SK-N-SH (cell line): ENCODE data around the gene VASN. TPM values are rescaled to one million over a fixed set of nuclear protein-coding genes. Genes with fewer than 3 reads are reported as not detected.

ENCODE experiments used
- CTCF ChIA-PET: fragments of 300-600, 350-600 bp; formaldehyde crosslinking; extraction: SDS; loops from one replicate; lab custom pipeline; 2021; lab: Yijun Ruan, JAX
- POLR2A ChIA-PET: fragments of 350-600 bp; sonication (Branson Sonifier 250); formaldehyde crosslinking; extraction: SDS; loops from one replicate; lab custom pipeline; 2020; ENCODE audit warnings: antibody characterized with exemption, inconsistent platforms; lab: Yijun Ruan, JAX
- DNase-seq: peaks from one replicate; pipeline ENCODE4 v3.0.0; 2012
- H2AFZ ChIP-seq: fragments of 200-600 bp; sonication (generic); 2 replicates; pipeline ENCODE4 v1.8.1; 2016; ENCODE audit warnings: antibody characterized with exemption, mild to moderate bottlenecking, low read depth
- H3F3A ChIP-seq: fragments of 200-600 bp; sonication (generic); replicated peaks from 2 replicates; pipeline ENCODE3; 2016; ENCODE audit warnings: antibody characterized with exemption, mild to moderate bottlenecking; ENCODE audit not compliant: insufficient read depth
- H3K27ac ChIP-seq, 2 experiments: fragments of 200-500 bp in 1 of 2; fragments of 200-600 bp in 1 of 2; sonication (Bioruptor generic) in 1 of 2; sonication (generic), shearing (Covaris generic) in 1 of 2; 2 replicates each; pipeline versions ENCODE4 v1.5.1 to v1.6.1; 2014 to 2016; ENCODE audit warnings: low read depth in 2 of 2, inconsistent platforms in 1 of 2, low read length in 1 of 2, mild to moderate bottlenecking in 1 of 2, mixed read lengths in 1 of 2
- H3K27me3 ChIP-seq: fragments of 200-600 bp; sonication (generic), shearing (Covaris generic); 2 replicates; pipeline ENCODE4 v1.6.1; 2016; ENCODE audit warnings: mixed run types; ENCODE audit not compliant: insufficient read depth
- H3K36me3 ChIP-seq, 2 experiments: fragments of 200-500 bp in 1 of 2; fragments of 200-600 bp in 1 of 2; sonication (Bioruptor generic) in 1 of 2; sonication (generic) in 1 of 2; replicated peaks in 1 of 2; 2 replicates each; pipeline versions ENCODE3 to v1.5.1; 2014 to 2016; ENCODE audit warnings: low read length in 1 of 2, mild to moderate bottlenecking in 1 of 2; ENCODE audit not compliant: insufficient read depth in 2 of 2, control insufficient read depth in 1 of 2
- H3K4me1 ChIP-seq, 2 experiments: fragments of 200-500 bp in 1 of 2; fragments of 200-600 bp in 1 of 2; sonication (Bioruptor generic) in 1 of 2; sonication (generic), shearing (Covaris generic) in 1 of 2; 2 replicates each; pipeline versions ENCODE4 v1.5.1 to v1.6.1; 2014 to 2016; ENCODE audit warnings: low read depth in 1 of 2, low read length in 1 of 2, mixed run types in 1 of 2; ENCODE audit not compliant: insufficient read depth in 2 of 2, control insufficient read depth in 1 of 2
- H3K4me2 ChIP-seq: fragments of 200-600 bp; sonication (generic), shearing (Covaris generic); 2 replicates; pipeline ENCODE4 v1.6.1; 2017; ENCODE audit warnings: mixed run types
- H3K4me3 ChIP-seq, 2 experiments: fragments of 200-500 bp in 1 of 2; fragments of 200-600 bp in 1 of 2; sonication (Bioruptor generic) in 1 of 2; sonication (generic), shearing (Covaris generic) in 1 of 2; 2 replicates each; pipeline versions ENCODE4 v1.5.1 to v1.8.1; 2014 to 2016; ENCODE audit warnings: low read depth in 2 of 2, inconsistent platforms in 1 of 2, low read length in 1 of 2, mild to moderate bottlenecking in 1 of 2, mixed read lengths in 1 of 2, moderate library complexity in 1 of 2
- H3K79me2 ChIP-seq: fragments of 200-600 bp; sonication (generic); 2 replicates; pipeline ENCODE4 v1.8.1; 2017; ENCODE audit warnings: mild to moderate bottlenecking; ENCODE audit not compliant: insufficient read depth
- H3K9ac ChIP-seq: fragments of 200-600 bp; sonication (generic); 2 replicates; pipeline ENCODE4 v1.6.1; 2017; ENCODE audit warnings: mixed run types
- H3K9me2 ChIP-seq: fragments of 200-600 bp; sonication (generic); 2 replicates; pipeline ENCODE4 v1.6.1; 2017; ENCODE audit warnings: mixed run types
- H3K9me3 ChIP-seq: fragments of 200-600 bp; sonication (generic); 2 replicates; pipeline ENCODE4 v1.6.1; 2017; ENCODE audit warnings: mixed run types, mild to moderate bottlenecking, moderate library complexity
- H4K20me1 ChIP-seq: fragments of 200-600 bp; sonication (generic); 2 replicates; pipeline ENCODE4 v1.6.1; 2017; ENCODE audit warnings: mild to moderate bottlenecking, mixed run types; ENCODE audit not compliant: insufficient read depth
- ELF1 ChIP-seq: IDR thresholded peaks from 2 replicates; pipeline ENCODE4 v1.4.0; 2012
- FOXM1 ChIP-seq: IDR thresholded peaks from 2 replicates; pipeline ENCODE4 v1.4.0; 2012; ENCODE audit warnings: low read depth, mild to moderate bottlenecking
- NFIC ChIP-seq: IDR thresholded peaks from 2 replicates; pipeline ENCODE4 v1.4.0; 2012; ENCODE audit warnings: borderline replicate concordance
- RXRA ChIP-seq: IDR thresholded peaks from 2 replicates; pipeline ENCODE4 v1.4.0; 2012; ENCODE audit warnings: low read depth, mild to moderate bottlenecking, borderline replicate concordance
- SIN3A ChIP-seq: IDR thresholded peaks from 2 replicates; pipeline ENCODE4 v1.6.1; 2012; ENCODE audit warnings: low read depth, mild to moderate bottlenecking, low read length, moderate library complexity, borderline replicate concordance
- TCF12 ChIP-seq: IDR thresholded peaks from 2 replicates; pipeline ENCODE4 v1.4.0; 2012
- TEAD4 ChIP-seq: IDR thresholded peaks from 2 replicates; pipeline ENCODE4 v1.4.0; 2012; ENCODE audit warnings: mild to moderate bottlenecking, borderline replicate concordance; ENCODE audit not compliant: insufficient read depth
- WGBS: methylation state at CpG from one replicate; pipeline ENCODE4 v1.1.6; 2017; ENCODE audit warnings: low lambda C conversion rate; 5-methylcytosine and 5-hydroxymethylcytosine counted together
- polyA plus RNA-seq, 3 experiments: library from polyadenylated mRNA; depleted of rRNA; stranded (reverse); fragments of >200 nt; gene quantifications; 2 replicates each; pipeline ENCODE4 v1.2.3, GENCODE V29; 2012
- TF ChIP-seq, protein P1 (sequence below): IDR thresholded peaks from 2 replicates; pipeline ENCODE4; 2012
- TF ChIP-seq, protein P2 (sequence below): IDR thresholded peaks from 2 replicates; pipeline ENCODE4 v1.4.0; 2012; ENCODE audit warnings: low read depth
- TF ChIP-seq, protein P3 (sequence below): fragments of 150-350 bp; IDR thresholded peaks from 2 replicates; pipeline ENCODE4 v1.6.1; 2016; ENCODE audit warnings: mild to moderate bottlenecking, low read depth, low read length

The VASN gene
- polyA plus RNA-seq, 1 of the 3 experiments (the other 2 are of a cell fraction) = 37.4 TPM

DNA sequence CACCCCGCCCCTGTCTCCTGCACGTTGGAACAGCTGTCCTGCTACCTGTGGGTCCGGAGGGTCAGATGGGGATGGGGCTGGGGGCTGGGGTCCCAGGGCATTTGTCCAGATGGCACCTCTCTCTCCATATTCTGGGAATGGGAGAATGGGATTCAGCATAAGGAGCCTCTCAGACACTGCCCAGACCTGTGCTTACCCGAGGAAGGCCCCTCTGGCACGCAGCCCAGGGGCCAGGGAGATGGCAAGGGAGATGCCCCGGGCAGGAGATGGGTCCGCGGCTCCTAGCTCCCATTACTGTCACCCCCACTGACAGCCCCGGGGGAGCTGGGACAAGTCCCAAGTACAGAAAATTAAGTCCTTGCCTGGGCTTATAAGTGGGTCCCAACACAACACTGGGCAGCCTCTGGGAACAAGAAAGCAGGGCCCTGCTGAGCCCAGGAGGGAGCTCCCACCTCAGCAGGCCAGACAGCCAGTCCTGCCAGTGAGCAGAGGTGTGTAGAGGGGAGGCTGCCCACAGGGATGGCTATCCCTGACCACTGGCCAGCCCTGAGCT is 1.8 kb downstream of the VASN start:
- Histone ChIP-seq H3K4me2 (peak overlapping the region; percentile 91), H3K9me3 (no peaks in the 10 kb centered on the region), H3K36me3 (peaks cover 0 to 4% of the 10 kb centered on the region in 2 experiments), H3K79me2 (peaks cover 61% of the 10 kb centered on the region), H3K27me3 (no peaks in the 10 kb centered on the region), H3K9ac (peak overlapping the region; percentile 64), H3K27ac (peak overlapping the region; percentile 83), H4K20me1 (peaks cover 40% of the 10 kb centered on the region), H3K4me3 (peak overlapping the region; percentile 77 to 92), H2AFZ (no peak overlapping the region), H3K9me2 (no peaks in the 10 kb centered on the region), H3F3A (peaks cover 20% of the 10 kb centered on the region), H3K4me1 (peaks cover 48 to 82% of the 10 kb centered on the region in 2 experiments)
- DNase-seq = peak; percentile 77
- ChIA-PET POLR2A (interaction anchor here (0.6 to 3.4 kb wide), 8 partner anchors 8 to 117 kb away, joined by 3 to 28 read pairs (median 4); no protein-coding TSS in a partner anchor), CTCF (interaction anchor here (0.9 to 32.1 kb wide), 8 partner anchors 8 to 120 kb away, joined by 4 to 558 read pairs (median 7); no protein-coding TSS in a partner anchor)
- TF ChIP-seq TCF12 (peak; percentile 2; the same call in 1 of the 2 replicates), ELF1 (no peak), NFIC (peak; percentile 55), RXRA (peak; percentile 65; the same call in 1 of the 2 replicates)
- 0% methylated on average over 5 of the region's 9 CpGs for WGBS

DNA sequence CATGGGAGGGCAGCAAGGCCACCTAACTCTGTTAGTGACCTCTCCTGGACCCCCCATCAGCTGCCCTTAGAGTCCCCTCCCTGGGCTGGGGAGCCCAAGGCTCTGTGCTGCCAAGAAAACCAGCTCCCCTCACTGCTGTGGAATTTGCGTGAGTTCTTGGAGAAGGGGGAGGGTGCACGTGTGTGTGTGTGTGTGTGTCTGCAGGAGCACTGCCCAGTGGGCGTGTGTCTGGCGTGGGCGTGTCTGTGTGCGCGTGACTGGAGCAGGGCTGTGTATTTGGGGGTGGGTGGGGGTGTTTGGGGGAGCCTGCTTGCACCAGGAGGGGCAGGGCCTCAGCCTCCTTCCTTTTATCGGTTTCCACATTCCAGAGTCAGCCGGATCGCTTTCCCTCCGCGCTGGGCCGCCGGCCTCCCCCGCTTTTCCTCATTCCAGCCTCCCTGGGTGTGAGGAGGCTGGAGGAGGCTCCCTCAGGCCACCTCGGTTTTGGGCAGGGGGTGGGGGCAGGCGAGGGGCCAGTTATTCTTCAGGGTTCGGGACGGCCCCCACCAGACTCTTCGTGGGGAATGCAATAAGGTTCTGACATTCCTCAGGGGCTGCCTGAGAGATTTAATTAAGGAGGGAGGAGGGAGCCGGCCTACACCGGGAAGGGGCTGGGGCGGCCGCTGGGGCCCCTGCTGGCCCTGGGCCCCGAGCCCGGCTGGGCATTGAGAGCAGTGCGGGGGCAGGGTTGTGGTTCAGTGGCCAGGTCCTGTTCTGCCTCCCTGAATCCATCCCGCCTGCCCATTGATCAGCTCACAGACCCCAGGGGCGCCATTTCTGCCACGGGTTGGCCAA is 2.5 kb downstream of the VASN start:
- Histone ChIP-seq H3K4me3 (peak overlapping the region; percentile 77 to 92), H4K20me1 (peaks cover 43% of the 10 kb centered on the region), H3K9me2 (no peaks in the 10 kb centered on the region), H3K36me3 (peaks cover 0 to 4% of the 10 kb centered on the region in 2 experiments), H3K9me3 (no peaks in the 10 kb centered on the region), H3K27ac (peak overlapping the region; percentile 83), H2AFZ (no peak overlapping the region), H3K79me2 (peaks cover 68% of the 10 kb centered on the region), H3F3A (peaks cover 20% of the 10 kb centered on the region), H3K4me2 (peak overlapping the region; percentile 91), H3K27me3 (no peaks in the 10 kb centered on the region), H3K4me1 (peaks cover 42 to 82% of the 10 kb centered on the region in 2 experiments), H3K9ac (peak overlapping the region; percentile 64)
- 8% methylated on average over 26 of the region's 30 CpGs for WGBS
- ChIA-PET POLR2A (interaction anchor here (0.6 to 3.4 kb wide), 7 partner anchors 7 to 117 kb away, joined by 3 to 28 read pairs (median 4); no protein-coding TSS in a partner anchor), CTCF (interaction anchor here (1.1 to 32.1 kb wide), 10 partner anchors 15 to 120 kb away, joined by 4 to 558 read pairs (median 6); no protein-coding TSS in a partner anchor)
- TF ChIP-seq TEAD4 (0 out of 2 replicates have a peak, but pooled peaks have one; percentile 63), FOXM1 (no peak), TCF12 (peak; percentile 36; the same call in 1 of the 2 replicates), SIN3A (peak; percentile 32; the same call in 1 of the 2 replicates), NFIC (peak; percentile 69), RXRA (peak; percentile 8; the same call in 1 of the 2 replicates)
- TF ChIP-seq, protein P1, sequence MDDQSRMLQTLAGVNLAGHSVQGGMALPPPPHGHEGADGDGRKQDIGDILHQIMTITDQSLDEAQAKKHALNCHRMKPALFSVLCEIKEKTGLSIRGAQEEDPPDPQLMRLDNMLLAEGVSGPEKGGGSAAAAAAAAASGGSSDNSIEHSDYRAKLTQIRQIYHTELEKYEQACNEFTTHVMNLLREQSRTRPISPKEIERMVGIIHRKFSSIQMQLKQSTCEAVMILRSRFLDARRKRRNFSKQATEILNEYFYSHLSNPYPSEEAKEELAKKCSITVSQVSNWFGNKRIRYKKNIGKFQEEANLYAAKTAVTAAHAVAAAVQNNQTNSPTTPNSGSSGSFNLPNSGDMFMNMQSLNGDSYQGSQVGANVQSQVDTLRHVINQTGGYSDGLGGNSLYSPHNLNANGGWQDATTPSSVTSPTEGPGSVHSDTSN = peak; percentile 21; the same call in 1 of the 2 replicates
- TF ChIP-seq, protein P2, sequence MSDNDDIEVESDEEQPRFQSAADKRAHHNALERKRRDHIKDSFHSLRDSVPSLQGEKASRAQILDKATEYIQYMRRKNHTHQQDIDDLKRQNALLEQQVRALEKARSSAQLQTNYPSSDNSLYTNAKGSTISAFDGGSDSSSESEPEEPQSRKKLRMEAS = peak; percentile 73
- TF ChIP-seq, protein P3, sequence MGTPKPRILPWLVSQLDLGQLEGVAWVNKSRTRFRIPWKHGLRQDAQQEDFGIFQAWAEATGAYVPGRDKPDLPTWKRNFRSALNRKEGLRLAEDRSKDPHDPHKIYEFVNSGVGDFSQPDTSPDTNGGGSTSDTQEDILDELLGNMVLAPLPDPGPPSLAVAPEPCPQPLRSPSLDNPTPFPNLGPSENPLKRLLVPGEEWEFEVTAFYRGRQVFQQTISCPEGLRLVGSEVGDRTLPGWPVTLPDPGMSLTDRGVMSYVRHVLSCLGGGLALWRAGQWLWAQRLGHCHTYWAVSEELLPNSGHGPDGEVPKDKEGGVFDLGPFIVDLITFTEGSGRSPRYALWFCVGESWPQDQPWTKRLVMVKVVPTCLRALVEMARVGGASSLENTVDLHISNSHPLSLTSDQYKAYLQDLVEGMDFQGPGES = no peak
- DNase-seq = no peak
